GM06990 (cell line): ENCODE data around the gene PUS1.

ENCODE experiments used
- DNase-seq: peaks from one replicate; pipeline ENCODE4 v3.0.0-alpha.2; 2011; ENCODE audit not compliant: insufficient read length; ENCODE audit errors: extremely low read depth
- H3K27me3 ChIP-seq: replicated peaks from 2 replicates; pipeline ENCODE4 v1.6.0; 2011; ENCODE audit warnings: low read length; ENCODE audit not compliant: control insufficient read depth, insufficient read depth
- H3K36me3 ChIP-seq: 2 replicates; pipeline ENCODE4 v1.5.1; 2011; ENCODE audit warnings: low read length; ENCODE audit not compliant: control insufficient read depth, insufficient read depth
- H3K4me3 ChIP-seq: replicated peaks from 2 replicates; pipeline ENCODE4 v1.5.1; 2011; ENCODE audit warnings: low read depth, mild to moderate bottlenecking, control low read depth, low read length
- CTCF ChIP-seq: IDR thresholded peaks from 2 replicates; pipeline ENCODE4 v1.5.1; 2011; ENCODE audit warnings: low read length, control low read depth, mild to moderate bottlenecking, inconsistent platforms; ENCODE audit not compliant: insufficient read depth, poor library complexity, severe bottlenecking

Gene PUS1

DNA sequence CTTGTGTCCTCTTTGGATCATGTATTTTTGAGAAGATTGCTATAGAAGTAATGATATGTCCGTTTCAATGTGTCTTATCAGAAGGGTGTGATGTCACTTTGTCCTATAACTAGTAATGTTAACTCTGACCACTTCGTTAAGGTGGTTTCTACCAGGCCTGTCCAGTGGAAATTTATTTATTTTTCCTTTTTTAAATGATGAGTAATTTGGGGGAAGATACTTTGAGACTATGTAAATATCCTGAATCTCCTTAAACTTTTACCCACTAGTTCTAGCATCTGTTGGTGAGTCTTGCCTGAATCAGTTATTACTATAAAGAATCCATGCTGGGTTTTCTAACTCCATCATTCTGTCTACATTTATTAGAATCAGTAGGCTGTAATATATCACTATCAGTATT lies 36.0 kb downstream of the PUS1 start:
- TF ChIP-seq CTCF = no peak
- Histone ChIP-seq H3K27me3 (no peaks in the 10 kb centered on the region), H3K36me3 (peaks cover 3% of the 10 kb centered on the region; the same call in 1 of the 2 replicates), H3K4me3 (no peak overlapping the region)
- DNase-seq = no peak

DNA sequence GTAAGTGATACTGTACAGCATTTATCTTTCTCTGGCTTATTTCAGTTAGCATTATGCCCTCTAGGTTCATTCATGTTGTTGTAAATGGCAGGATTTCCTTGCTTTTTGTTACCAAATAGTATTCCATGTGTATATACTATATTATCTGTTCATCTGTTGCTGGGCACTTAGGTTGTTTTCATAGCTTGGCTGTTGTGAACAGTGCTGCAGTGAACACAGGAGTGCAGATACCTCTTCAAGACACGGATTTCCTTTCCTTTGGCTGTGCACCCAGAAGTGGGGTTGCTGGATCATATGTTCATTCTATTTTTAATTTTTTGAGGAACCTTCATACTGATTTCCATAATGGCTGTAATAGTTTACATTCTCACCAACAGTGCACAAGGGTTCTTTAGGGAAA lies 42.1 kb downstream of the PUS1 start:
- Histone ChIP-seq H3K36me3 (no peaks in the 10 kb centered on the region), H3K4me3 (no peak overlapping the region), H3K27me3 (no peaks in the 10 kb centered on the region)
- TF ChIP-seq CTCF = no peak
- no peak for DNase-seq

DNA sequence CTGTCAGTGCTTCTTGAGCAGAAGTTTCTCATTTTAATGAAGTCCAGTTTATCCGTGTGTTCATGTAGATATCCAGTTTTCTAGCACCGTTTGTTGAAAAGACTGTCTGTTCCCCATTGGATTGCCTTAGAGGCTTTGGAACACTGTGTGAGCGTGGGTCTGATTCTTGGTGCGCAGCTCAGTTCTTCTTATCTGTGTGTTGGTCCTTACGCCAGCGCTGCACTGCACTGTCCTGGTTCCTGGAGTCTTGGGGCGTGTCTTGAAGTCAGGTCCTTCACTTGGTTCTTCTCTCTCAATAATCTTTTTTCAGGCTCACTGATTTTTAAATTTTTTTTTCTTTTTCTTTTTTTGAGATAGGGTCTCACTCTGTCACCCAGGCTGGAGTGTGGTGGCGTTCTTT lies 46.2 kb downstream of the PUS1 start:
- no peak for TF ChIP-seq CTCF
- H3K4me3 ChIP-seq = no peak overlapping the region
- no peaks in the 10 kb centered on the region for H3K27me3 ChIP-seq
- DNase-seq = no peak
- no peaks in the 10 kb centered on the region; the same call in 1 of the 2 replicates for H3K36me3 ChIP-seq

DNA sequence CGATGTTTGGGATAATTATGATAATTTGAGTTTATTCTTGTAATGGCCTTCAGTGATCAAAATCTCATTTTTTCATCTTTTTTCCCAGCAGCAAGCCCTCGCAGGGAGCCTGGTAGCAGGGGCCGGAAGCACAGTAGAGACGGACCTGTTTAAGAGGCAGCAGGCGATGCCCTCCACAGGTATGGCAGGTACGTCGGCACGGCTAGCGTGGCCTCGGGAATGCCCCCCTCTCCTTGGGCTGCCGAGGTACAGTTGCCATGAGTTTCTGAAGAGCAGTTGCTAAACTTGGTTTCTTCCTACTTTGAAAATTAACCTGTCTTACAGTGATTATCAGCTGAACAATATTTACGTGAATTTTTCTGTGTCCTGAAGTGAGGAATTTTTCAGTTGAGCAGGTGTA lies 50.5 kb downstream of the PUS1 start:
- H3K36me3 ChIP-seq = peaks cover 18% of the 10 kb centered on the region
- no peak for DNase-seq
- no peaks in the 10 kb centered on the region for H3K27me3 ChIP-seq
- no peak overlapping the region for H3K4me3 ChIP-seq
- no peak for TF ChIP-seq CTCF

- H3K4me3 ChIP-seq = no peak overlapping the region
- no peaks in the 10 kb centered on the region for H3K27me3 ChIP-seq
- no peak for TF ChIP-seq CTCF
- no peak for DNase-seq
- H3K36me3 ChIP-seq = peaks cover 18% of the 10 kb centered on the region
These were observed 51.2 kb downstream of the PUS1 start for GRCh38 chr12:131980263-131980662.

GRCh38 chr12:131981388-131981787 lies 52.3 kb downstream of the PUS1 start:
- Histone ChIP-seq H3K36me3 (peaks cover 19% of the 10 kb centered on the region), H3K27me3 (no peaks in the 10 kb centered on the region), H3K4me3 (no peak overlapping the region)
- no peak for DNase-seq
- TF ChIP-seq CTCF = no peak
